ENCODE data around the gene HCLS1.
"Not testable (repeated sequence)": the region's sequence is repeated elsewhere in the genome, so short reads cannot be mapped to it uniquely, and the experiment has no call there.

Gene HCLS1

DNA sequence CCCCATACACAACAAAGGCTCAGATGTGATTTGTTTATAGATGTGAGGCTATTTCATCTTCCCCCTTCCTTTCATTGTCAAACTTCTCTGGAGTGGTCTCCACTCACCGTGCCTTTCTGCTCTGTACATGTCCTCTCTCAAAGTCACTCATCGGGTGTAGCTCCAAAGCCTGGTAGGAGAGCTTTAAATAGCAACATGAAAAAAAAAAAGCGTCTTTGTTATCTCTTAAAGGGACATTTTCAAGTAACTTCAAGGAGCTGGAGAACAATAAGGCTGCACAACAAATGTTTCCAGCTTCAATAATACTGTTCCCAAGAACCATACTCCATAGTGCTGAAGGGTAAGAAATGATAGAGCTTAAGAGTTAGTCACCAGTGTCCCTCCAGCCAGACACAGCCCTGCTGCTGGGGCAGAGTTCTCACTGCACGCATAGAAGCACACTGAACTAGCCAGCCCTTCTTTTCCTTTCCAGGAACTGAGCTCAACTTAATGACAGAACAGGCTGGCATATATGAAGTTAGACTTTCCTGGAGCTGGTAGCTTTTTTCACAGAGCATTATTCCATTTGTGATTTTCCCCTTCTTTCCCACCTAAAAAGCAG lies 59.4 kb downstream of the HCLS1 start:
- H3K27ac Mint-ChIP-seq, result no peak overlapping the region
- peaks cover 2% of the 10 kb centered on the region for H3K36me3 Mint-ChIP-seq (ENCODE audit: insufficient read depth)
- no peaks in the 10 kb centered on the region for H3K27me3 Mint-ChIP-seq
- H3K4me1 Mint-ChIP-seq (ENCODE audit: low read depth in 2 of 2), result no peaks in the 10 kb centered on the region
- no peak overlapping the region for H3K4me3 Mint-ChIP-seq
- DNase-seq (no peak), ATAC-seq (replicated peaks) (no peak)
- no peaks in the 10 kb centered on the region for H3K9me3 Mint-ChIP-seq

DNA sequence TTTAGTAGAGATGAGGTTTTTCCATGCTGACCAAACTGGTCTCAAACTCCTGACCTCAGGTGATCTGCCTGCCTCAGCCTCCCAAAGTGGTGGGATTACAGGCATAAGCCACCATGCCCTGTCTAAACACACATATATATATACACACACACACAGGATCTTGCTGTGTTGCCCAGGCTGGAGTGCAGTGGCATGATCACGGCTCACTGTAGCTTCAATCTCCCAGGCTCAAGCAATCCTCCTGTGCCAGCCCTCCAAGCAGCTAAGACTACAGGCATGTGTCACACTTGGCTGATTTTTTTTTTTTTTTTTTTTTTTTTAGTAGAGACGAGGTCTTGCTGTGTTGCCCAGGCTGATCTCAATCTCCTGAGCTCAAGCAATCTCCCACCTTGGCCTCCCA lies 60.8 kb downstream of the HCLS1 start:
- ATAC-seq (replicated peaks); H3K27ac Mint-ChIP-seq; H3K36me3 Mint-ChIP-seq (ENCODE audit: insufficient read depth); H3K27me3 Mint-ChIP-seq; H3K4me1 Mint-ChIP-seq (ENCODE audit: low read depth in 2 of 2); H3K4me3 Mint-ChIP-seq; DNase-seq; H3K9me3 Mint-ChIP-seq: not testable (repeated sequence)

DNA sequence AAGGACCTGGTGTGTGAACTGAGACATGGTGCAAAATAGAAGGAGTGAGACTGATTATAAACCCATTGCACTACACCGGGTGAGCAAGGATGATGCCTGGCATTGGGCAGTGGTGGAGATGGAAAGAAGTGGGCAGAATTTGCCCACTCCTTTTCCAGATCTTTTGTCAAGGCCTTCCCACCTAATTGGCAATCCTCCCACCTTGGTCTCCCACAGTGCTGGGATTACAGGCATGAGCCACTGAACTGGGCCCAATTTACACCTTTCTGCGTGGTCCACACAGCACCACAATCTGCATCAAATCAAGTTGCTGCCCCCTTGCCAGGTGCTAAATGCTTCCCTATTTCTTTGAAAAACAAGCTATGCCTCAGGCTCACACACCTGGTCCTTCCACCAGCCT lies 62.1 kb downstream of the HCLS1 start:
- H3K4me3 Mint-ChIP-seq, result no peak overlapping the region
- ATAC-seq (replicated peaks) (no peak), DNase-seq (no peak)
- no peaks in the 10 kb centered on the region for H3K4me1 Mint-ChIP-seq (ENCODE audit: low read depth in 2 of 2)
- H3K27me3 Mint-ChIP-seq, result no peaks in the 10 kb centered on the region
- H3K9me3 Mint-ChIP-seq, result no peaks in the 10 kb centered on the region
- H3K36me3 Mint-ChIP-seq (ENCODE audit: insufficient read depth), result peaks cover 2% of the 10 kb centered on the region
- no peak overlapping the region for H3K27ac Mint-ChIP-seq

DNA sequence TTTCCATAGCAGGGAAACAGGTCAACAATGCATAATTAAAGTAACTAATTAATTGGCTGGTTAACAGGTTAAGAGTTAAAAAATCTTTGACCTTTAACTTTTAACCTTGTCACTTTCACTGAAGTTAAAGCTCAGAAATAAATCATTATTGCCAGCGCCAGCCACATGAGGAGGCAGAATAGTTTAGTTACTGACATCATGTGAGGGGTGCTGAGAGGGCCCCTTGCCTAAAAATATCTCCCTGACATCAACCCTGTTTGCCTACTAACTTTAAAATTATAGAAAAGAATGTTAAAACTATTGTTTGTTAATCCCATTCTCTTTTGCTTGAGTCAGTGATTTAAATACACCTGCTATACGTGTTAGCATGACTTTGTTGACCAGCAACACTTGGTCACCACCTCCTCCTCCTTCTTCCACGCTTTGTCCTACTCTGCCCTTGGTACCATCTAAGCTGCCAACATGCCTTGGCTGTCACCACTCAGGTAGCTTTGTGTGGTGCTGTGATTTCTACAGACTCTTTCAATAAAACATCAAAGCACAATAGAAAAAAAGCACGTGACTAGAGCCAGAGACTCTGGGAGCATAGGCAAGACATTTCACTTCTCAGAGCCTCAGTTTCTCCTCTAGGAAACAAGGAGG lies 64.8 kb downstream of the HCLS1 start:
- no peak for ATAC-seq (replicated peaks)
- no peaks in the 10 kb centered on the region for H3K9me3 Mint-ChIP-seq

GRCh38 chr3:121594850-121595249 lies 65.9 kb downstream of the HCLS1 start:
- H3K36me3 Mint-ChIP-seq (ENCODE audit: insufficient read depth), result peaks cover 2% of the 10 kb centered on the region

More for the DNA sequence above, 64.8 kb downstream of the HCLS1 start:
- H3K4me1 Mint-ChIP-seq (ENCODE audit: low read depth in 2 of 2), result no peaks in the 10 kb centered on the region
- peaks cover 2% of the 10 kb centered on the region for H3K36me3 Mint-ChIP-seq (ENCODE audit: insufficient read depth)
- no peak overlapping the region for H3K27ac Mint-ChIP-seq
- H3K27me3 Mint-ChIP-seq, result no peaks in the 10 kb centered on the region
- H3K4me3 Mint-ChIP-seq, result no peak overlapping the region
- no peak for DNase-seq

GRCh38 chr3:121593806-121594205 lies 66.9 kb downstream of the HCLS1 start:
- H3K4me1 Mint-ChIP-seq (ENCODE audit: low read depth in 2 of 2); H3K4me3 Mint-ChIP-seq; H3K36me3 Mint-ChIP-seq (ENCODE audit: insufficient read depth); H3K27me3 Mint-ChIP-seq; DNase-seq; H3K27ac Mint-ChIP-seq; H3K9me3 Mint-ChIP-seq; ATAC-seq (replicated peaks): not testable (repeated sequence)

More at GRCh38 chr3:121594850-121595249, 65.9 kb downstream of the HCLS1 start:
- H3K9me3 Mint-ChIP-seq, result no peaks in the 10 kb centered on the region
- no peak overlapping the region for H3K27ac Mint-ChIP-seq
- no peak overlapping the region for H3K4me3 Mint-ChIP-seq
- H3K4me1 Mint-ChIP-seq (ENCODE audit: low read depth in 2 of 2), result no peaks in the 10 kb centered on the region
- no peak for ATAC-seq (replicated peaks)
- H3K27me3 Mint-ChIP-seq, result no peaks in the 10 kb centered on the region
- no peak for DNase-seq

DNA sequence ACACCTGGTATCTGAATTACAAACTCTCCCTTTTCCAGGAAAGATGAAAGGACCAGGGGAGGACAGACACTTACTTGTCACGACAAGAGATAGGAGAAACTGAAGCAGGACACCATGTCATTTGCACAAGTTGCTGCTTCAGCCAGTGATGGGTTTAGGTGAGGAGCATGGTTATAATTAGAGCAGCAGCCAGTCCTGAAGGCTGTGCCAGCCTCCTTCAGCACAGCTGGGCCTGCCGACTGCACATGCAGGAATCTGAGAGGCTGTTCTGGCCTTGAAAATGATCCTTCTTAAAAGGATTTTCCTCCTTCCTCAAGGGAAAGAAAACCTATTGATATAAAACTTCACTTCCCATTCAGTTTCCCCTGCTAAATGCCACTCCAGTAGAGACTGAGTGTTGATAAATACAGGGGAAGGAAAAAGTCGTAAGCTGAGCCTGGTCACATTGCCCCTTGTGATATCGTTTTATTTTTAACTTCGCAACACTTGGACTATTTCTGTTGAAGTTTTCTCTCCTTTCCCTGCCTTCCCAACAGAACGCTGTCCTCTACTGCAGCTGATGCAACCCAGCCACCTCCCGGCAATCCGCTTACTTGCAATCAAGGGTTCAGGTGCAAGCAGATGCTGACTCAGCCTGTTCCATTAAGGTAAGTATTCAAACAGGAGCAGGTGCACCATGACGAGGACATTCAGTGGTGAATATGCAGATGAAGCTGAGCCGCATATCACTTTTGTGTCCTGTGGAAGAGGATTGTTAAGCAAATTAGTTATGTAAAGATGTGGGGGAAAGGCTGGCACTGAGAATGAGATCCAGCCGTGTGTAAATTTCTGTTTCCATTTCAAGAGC lies 67.6 kb downstream of the HCLS1 start, which contains the start of gene FBXO40:
Gene FBXO40 (plus strand): TSS at position 524 of the 847 bp plus-strand sequence. CDS start 27,197 bp downstream, outside the sequence.
- Mint-ChIP-seq H3K36me3 (ENCODE audit: insufficient read depth) (peaks cover 2% of the 10 kb centered on the region), H3K4me3 (no peak within 1 kb of the TSS), H3K27ac (no peak within 1 kb of the TSS), H3K9me3 (no peaks in the 10 kb centered on the region), H3K4me1 (ENCODE audit: low read depth in 2 of 2) (no peaks in the 10 kb centered on the region), H3K27me3 (no peaks in the 10 kb centered on the region)
- no peak for ATAC-seq (replicated peaks)
- DNase-seq, result no peak

DNA sequence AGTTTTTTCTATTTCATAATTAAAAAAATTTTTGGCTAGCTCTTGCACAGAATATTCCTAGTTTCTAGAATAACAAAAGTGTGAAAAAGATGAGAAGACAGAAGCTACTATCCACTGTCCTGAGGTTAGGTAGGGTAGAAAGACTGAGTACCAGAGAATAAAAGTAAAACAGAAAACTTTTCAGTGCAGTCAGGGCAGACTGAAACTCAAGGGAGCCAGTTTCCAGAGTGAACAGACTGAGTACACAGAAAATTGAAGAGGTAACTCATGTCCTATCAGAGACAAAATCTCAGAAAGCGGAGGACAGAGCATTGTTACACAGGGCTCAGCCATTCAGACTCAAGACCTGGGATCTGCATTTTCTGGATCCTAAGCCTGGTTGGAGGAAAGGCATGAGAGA lies 76.3 kb downstream of the HCLS1 start:
- ATAC-seq (replicated peaks) (no peak), DNase-seq (no peak)
- Mint-ChIP-seq H3K27me3 (peaks cover 33 to 36% of the 10 kb centered on the region in 2 donors), H3K36me3 (ENCODE audit: insufficient read depth) (no peaks in the 10 kb centered on the region), H3K27ac (no peak overlapping the region), H3K9me3 (no peaks in the 10 kb centered on the region), H3K4me1 (ENCODE audit: low read depth in 2 of 2) (no peaks in the 10 kb centered on the region), H3K4me3 (no peak overlapping the region)

- no peaks in the 10 kb centered on the region for H3K36me3 Mint-ChIP-seq (ENCODE audit: insufficient read depth)
- ATAC-seq (replicated peaks) (no peak), DNase-seq (no peak)
- H3K27ac Mint-ChIP-seq, result no peak overlapping the region
- H3K27me3 Mint-ChIP-seq, result peaks cover 29 to 31% of the 10 kb centered on the region in 2 donors
- no peak overlapping the region for H3K4me3 Mint-ChIP-seq
- H3K4me1 Mint-ChIP-seq (ENCODE audit: low read depth in 2 of 2), result no peaks in the 10 kb centered on the region
- H3K9me3 Mint-ChIP-seq, result no peaks in the 10 kb centered on the region
Observed at GRCh38 chr3:121581691-121582090, 79.0 kb downstream of the HCLS1 start.
